ENCODE measurements around the gene NEDD9.

NEDD9 gene, protein sequence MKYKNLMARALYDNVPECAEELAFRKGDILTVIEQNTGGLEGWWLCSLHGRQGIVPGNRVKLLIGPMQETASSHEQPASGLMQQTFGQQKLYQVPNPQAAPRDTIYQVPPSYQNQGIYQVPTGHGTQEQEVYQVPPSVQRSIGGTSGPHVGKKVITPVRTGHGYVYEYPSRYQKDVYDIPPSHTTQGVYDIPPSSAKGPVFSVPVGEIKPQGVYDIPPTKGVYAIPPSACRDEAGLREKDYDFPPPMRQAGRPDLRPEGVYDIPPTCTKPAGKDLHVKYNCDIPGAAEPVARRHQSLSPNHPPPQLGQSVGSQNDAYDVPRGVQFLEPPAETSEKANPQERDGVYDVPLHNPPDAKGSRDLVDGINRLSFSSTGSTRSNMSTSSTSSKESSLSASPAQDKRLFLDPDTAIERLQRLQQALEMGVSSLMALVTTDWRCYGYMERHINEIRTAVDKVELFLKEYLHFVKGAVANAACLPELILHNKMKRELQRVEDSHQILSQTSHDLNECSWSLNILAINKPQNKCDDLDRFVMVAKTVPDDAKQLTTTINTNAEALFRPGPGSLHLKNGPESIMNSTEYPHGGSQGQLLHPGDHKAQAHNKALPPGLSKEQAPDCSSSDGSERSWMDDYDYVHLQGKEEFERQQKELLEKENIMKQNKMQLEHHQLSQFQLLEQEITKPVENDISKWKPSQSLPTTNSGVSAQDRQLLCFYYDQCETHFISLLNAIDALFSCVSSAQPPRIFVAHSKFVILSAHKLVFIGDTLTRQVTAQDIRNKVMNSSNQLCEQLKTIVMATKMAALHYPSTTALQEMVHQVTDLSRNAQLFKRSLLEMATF

DNA sequence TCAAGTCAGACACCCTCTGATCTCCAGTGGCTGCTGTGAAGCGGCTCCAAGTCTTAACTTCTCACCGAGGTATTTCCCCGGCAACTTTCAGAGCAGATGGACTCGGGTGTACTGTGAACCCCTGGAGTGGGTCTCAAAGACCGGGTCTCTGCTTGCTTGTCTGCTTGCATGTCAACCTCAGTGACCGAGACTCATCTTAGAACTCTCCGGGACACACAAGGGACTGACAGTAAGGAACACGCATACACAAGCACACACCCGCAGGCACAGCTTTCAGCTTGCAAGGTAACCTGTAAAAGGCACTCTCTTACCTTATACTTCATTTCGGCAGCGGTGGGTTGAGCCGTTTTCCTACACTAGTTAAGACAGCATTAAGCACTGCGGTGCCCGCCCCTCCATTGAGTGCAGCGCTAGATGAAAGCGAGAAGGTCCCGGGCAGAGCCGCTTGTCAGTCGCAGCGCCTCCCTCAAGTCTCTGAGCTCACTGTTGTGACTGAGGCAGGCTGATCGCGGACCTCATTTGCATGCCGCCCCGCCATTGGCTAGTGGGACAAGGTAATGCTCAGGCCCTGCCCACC is at the start of gene NEDD9:
Gene NEDD9 (minus strand): TSS at position 476 of the 577 bp plus-strand sequence. CDS start 153 bp downstream, at position 323.
- DNase-seq (ENCODE audit: low spot score): peak; percentile 93

DNA sequence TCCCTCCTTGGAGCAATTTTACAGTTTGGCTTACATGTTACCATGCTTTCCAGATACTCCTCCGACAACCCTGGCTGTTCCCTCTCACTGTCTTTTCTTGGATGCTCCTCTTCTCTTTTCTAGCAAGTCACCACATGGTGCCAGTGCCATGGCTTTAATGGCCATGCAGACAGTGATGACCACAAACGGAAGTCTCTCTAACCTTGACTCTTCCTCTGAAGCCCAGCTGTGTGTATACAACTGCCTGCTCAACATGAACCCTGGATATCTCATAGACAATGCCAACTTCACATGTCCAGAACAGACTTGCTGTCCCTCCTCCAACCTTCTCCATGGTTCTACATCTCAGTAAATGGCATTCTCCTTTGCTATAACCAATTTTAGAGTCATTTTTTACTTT is 49.8 kb upstream of the NEDD9 start:
- no peak for DNase-seq (ENCODE audit: low spot score)

DNA sequence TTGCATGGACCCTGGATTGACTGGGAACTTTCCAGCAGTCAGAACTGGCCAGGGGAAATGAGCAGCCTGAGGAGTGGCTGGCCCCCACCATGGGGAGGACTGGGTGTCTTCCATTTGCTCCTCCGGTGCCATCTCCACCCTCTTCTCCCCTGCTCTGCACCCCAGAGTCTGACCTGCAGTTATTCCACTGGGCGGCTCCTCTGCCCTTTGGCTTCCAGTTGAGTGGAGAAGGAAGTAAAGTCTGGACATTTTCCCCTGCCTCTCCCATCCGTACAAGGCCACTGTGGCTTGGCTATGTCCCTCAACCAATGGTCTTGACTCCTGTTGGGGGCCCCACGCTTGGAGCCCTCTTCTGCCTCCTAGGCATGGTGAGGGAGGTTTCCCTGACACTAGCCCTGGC is 47.9 kb upstream of the NEDD9 start:
- no peak for DNase-seq (ENCODE audit: low spot score)

DNA sequence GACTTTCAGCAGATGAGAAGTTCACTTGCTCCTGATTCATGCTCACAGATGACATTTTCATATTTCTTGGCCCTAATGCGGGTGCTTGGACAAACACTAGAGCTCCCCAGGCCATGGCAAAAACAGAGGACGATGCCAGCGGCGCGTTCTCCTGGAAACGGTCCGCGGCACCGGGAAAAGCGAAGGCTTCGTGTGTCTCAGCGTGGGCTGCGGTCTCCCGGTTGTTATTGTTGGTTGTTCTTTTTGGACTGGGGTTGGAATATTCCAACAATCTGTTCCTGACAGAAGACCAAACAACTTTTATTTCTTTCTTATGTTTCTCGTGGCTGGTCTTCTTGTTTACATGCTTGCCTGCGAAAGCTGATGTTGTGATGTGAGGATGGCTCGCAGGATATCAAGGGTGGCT is 46.8 kb upstream of the NEDD9 start:
- no peak for DNase-seq (ENCODE audit: low spot score)

DNA sequence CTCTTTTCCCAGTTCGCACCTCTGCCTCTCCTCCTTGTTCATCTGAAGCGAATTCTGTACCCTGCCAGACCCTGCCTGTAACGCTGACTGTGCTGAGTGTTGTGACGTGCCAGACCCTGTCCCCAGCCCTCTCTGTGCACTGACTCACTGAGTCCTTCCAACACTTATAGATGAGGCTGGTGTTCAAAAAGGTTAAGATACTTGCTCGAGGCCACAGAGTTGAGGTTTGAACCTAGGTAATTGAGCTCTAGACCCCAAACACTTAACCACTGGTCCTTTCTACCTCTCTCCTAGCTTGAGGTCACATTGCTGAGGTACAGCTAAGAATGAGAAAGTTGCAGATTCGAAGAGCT is 45.7 kb upstream of the NEDD9 start:
- no peak for DNase-seq (ENCODE audit: low spot score)

DNA sequence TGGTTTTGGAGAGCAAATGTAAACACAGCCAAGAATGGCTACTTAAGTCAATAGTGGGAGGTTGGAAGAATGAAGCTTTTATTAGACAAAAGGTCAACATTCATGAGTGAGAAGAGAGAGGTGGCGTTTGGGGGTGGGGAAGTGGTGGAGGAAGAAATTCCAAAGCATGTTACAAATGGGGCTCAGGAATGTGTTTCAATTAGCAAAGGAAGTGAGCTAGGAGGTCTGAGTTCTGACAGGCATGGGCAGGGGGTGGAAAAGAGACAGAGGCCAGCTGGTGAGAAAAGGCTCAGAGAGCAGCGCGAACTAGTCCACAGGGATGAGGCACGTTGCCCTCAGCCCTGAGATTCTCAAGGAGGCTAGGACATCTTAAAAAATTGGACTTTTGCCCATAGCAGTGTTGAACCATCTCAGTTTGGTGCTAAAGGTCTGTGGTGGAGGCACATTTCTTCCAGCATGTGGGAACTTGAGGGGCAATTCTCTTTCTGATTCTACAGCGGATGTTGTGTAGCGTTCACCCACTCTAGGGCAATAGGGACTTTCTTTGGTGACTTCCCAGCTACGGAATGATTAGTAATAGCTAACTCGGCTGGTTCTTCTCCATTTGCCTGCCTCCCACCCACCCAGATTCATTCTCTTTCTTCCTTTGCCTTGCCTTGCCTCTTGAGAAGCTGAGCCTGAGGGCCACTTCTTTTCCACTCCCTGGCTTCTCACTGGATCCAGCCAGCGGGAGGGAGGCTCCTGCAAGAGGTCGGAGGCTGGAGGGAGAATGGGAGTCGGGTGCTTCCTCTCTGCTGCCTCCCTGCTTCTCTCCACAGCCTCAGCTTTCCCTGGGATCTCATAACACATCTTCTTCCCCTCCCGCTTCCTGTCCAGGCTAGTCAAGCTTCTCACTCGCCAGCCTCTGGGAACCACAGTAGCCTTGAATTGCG is 45.1 kb upstream of the NEDD9 start:
- DNase-seq (ENCODE audit: low spot score): peak; percentile 17

DNA sequence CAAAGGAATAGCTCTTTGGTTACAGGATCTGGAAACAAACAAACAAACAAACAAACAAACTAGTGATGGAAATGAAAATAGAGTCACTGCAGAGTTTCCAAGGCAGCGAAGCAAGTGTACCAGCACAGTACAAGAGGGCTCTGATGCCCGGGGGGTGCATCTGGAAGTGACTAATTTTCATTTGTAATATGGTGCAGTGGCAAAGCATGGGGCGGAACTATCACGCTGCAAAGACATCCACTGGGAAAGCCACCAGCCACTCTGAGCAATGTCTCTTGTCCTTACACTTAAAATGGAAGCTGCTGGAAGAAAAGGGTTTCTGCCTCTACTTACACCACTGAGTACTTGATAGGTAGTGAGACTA is 44.4 kb upstream of the NEDD9 start:
- DNase-seq (ENCODE audit: low spot score): no peak

DNA sequence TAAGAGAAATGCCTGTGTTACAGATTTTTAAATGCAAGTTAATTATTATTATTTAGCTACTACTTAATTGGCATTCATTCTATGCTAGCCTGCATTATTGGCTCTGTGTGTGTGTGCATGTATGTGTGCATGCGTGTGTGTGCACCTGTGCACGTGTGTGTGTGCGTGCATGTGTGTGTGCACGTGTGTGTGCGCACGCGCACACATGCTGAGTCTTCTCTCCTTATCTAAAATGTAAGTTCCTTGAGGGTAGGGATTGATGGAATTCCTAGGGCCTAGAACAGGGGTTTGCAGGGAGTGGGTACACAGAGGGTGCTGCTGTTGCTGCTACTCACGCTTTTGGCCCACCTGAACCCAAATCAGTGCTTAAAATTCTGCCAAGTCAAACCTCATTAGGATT is 43.8 kb upstream of the NEDD9 start:
- DNase-seq (ENCODE audit: low spot score): no peak

DNA sequence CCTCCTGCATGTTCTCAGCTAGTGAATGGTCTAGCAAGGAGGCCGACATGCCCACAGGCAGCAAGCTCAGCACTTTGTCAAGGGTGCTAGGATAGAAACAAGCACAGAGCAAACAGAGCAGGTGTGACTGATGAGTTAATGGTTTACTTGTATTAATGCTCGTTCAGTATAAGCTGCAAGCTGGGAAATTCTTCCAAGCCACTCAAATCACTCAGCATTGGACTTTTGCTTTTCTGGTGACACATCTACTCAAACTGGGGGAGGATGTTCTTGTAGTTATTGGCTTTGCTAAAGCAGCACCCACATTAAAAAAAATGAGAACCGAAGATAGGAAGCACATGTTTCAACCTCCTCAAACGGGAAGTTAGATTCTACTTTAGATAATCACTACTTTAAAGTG is 43.1 kb upstream of the NEDD9 start:
- DNase-seq (ENCODE audit: low spot score): peak; percentile 45

DNA sequence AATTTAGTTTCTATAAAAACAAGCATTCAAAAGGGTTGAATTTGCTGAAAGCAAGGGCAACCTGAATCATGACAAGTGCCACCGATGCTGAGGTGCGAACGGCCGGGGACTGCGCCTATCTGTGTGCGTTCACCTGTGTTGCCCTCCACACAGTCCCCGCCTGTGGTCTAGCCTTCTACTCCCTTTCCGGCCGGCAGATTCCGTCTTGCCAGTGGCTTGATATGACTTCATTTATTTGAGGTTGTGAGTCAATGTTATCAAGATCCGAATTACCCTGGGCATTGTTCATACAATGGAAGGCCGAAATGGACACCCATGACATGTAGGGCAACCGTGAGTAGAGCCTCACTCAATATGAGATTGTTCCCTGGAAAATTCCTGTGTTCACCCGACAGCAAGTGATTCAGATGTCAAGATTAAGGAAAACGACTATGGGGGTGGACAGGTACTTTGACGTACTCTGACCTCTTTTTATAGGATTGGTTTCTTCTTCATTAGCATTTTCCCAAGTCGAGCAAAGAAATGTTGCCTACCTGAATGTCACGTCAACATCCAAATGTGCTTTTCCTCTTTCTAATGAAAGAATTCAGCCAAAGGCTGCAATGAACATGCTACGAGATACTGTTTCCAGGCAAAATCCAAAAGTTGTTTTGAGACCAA is 41.1 kb upstream of the NEDD9 start:
- DNase-seq (ENCODE audit: low spot score): no peak

DNA sequence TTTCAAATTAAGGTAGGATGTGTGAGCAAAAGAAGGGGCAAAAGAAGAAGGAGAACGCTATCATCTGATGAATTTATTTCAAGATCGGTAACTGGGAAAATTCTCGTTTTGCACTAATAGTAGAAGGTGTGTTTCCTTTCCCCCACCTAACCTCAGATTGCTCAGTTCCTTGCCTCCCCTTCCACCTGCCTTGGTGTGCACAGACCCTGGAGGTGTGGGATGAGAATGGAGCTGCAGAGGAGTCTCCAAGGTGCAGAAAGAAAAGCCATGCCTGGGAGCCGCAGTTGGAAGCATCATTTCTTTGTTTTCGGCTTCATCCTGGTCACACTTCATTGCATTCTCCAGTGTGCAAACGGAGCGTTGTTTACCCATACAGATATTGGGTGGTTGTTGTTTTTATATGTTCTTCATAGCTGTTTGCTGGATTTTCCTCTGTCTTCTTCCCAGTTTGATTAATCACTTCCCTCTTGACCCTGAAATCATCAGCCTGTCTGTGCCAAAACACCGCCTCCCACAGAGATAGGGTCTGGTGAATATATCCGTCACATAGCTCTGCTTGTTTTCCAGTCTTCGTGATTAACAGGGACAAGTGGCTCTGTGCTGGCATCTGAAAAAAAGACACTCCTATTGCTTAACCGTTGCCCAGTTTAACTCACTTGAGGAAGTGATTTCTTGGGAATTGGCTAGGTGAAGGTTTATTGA is 40.2 kb upstream of the NEDD9 start:
- DNase-seq (ENCODE audit: low spot score): peak; percentile 25

DNA sequence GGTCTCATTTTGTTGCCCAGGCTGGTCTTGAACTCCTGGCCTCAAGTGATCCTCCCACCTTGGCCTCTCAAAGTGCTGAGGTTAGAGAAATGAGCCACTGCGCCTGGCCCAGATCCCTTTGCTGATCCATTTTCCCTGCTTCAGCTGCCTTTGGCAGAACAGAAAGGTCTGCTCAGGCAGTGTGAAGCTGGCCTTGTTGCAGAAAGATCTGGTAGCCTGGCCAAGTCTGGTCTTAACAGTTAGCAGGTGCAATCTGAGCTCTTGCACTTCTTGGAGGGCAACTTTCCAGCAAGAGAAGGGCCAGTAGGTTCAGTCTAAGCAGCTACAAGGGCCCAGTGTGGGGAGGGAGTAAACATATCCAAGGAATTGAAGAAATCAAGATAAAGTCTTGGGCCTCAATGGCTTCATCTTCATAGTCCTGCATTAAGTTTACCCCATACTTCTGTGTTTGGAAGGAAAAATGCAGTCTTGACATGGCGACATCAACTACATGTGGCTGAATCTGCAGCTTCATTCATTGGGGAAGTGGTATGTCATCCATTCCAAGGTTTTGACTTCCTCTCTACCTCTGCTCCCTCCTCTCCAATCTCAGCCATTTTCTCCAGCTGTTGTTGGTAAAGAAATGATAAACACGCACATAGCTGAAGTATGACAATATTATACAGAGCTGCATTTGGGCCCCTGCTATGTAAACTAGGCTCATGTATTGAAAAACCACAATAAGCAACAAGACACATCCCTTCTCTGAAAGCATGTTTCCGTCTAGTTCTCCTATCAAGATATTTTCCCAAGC is 39.0 kb upstream of the NEDD9 start:
- no peak for DNase-seq (ENCODE audit: low spot score)

DNA sequence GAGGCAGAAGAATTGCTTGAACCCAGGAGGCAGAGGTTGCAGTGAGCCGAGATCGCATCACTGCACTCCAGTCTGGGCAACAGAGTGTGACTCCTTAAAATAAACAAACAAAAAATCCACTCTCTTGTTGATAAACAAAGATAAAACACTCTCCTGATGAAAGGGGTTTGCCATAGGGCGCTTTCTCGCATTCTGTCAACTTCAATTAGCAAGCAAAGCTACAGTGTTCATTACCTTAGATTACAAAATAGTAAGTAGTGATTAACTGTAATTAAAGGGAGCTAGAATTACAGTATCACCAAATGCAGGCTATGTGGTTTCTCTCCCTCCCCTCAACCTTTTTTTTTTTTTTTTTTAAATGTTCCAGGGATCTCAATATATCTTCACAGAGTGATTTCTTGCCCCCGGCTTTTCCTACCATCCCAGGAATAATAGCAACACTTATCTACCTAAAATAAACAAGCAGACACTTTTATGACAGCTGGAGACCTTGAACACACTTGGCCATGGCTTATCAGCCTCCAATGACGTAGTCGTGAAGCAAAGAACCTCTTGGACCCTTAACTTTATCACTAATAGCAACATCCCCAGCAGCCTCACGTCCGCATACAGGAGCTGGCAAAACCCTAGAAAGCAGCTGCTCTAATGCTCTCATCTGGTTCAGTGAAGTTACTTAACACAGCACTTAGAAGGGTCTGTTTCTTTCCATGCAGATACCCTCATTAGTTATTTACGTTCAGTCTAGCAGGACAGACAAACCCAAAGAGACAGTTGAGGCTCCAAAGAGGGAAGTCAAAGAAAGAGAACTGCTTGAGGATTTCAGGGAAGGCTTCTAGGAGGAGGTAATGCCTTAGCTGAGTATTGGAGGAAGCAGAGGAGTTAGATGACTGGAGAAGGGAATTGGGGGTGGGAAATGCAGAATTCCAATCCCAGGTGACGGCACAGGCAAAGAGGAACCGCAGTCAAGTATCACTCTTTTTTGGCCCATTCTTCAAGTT is 37.9 kb upstream of the NEDD9 start:
- DNase-seq (ENCODE audit: low spot score): peak; percentile 66

DNA sequence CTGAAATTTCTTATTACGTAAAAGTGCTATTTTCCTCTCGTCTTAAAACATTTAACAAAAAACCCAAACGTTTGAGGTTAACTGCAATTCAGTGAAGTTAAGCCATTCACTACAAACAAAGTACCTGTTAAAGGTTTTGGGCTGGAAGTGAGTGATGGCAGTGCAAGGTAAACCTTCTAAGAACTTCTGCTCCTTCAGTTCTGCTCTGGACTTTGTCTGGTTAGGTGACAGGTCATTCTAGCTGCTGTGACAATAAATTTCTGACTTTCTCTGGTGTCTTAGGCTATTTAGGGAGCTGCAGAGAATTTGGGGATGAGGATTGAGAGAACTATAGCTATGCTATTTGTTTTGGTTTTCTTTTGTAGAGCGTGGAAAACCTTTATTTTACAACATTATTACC is 36.5 kb upstream of the NEDD9 start:
- DNase-seq (ENCODE audit: low spot score): no peak

DNA sequence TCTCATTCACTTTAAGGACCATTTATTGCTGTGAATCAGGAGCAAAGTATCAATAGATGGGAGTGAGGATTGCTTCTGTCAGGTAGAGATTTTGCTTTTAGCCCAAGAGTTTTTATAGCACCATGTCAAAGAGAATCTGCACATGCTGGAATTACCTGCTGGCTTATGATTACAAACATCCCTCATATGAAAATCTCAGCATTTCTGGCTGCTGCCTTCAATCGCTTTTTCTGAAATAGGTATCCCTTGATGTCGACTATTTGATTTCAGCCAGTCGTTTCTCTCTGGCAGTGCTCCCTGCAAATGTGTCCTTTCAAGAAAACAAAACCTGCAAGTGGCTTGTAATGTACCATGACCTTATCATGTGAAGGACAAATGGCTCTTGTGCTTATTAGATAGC is 34.5 kb upstream of the NEDD9 start:
- DNase-seq (ENCODE audit: low spot score): no peak

DNA sequence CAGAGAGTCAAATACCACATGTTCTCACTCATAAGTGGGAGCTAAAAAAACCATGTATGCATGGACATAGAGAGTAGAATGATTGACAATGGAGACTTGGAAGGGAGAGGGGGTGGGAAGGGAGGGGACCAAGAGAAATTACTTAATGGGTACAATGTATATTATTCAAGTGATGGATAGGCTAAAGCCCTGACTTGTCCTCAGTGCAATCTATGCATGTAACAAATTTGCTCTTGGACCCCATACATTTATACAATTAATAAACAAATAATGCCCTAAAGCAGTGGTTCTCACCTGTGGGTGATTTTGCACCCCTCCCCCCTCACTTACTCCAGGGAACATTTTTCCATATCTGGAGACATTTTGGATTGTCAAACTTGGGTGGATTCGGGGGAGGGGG is 33.5 kb upstream of the NEDD9 start:
- no peak for DNase-seq (ENCODE audit: low spot score)

DNA sequence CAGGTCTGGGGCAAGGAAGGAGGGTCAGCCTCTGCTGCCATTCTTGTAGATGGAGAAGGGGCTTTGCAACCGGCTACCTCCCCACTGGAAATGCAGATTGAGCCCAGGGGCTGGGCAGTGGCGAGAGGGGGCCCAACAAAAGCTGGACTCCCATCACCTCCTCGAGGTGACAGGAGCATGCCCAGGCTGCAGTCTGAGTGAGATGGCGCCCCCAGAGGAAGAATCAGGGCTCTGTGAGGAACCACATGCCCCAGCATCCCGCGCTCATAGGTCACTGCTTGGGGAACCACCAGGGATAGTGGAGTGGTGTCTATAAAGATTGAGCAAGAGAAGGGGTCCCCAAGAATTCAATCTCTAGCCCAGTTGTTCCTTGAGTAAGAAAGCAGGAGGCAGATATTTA is 31.6 kb upstream of the NEDD9 start:
- DNase-seq (ENCODE audit: low spot score): no peak

DNA sequence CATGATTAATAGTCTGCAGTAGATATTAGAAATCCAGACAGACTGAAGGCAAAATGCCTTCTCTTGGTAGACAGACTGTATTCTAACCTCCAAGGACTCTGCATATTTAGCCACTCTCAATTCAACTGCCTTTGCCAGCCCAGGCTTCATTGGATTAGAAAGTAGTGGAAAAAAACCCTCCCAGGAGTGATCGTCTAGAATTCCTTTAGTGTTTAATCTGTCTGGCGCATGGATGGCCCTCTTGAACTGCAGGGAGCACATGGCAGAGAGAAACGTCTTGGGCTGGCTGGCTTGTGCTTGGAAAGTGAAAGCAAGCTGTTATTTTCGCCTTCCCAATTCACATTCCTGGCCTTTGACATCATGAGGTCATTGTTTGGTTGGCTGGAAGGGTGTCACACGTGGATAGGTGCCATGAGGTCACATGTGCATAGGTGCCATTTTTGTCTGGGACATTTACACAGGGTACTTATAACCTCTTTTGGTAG is 30.9 kb upstream of the NEDD9 start:
- peak; percentile 31 for DNase-seq (ENCODE audit: low spot score)

DNA sequence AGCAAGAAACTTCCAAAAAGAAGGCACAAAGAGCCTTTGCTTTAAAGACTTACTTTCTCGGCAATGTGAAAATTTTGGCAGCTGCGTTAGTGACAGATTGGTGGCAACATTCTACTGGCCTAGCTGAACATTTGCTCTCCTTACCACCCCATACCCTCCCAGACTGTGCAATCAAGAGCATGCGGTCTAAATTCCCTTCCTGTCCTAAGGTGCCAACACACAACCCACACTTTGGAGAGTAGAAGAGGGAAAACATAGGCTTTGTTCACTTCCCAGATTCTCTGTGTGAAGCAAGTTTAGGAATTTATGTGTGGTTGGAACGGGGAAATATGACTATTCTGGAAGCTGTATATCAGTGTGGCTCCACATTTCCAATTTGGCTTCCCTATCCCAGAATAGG is 29.8 kb upstream of the NEDD9 start:
- no peak for DNase-seq (ENCODE audit: low spot score)
